SK-N-MC (cell line): Measurements from ENCODE around the gene CHRND.

Experiments used
- EZH2 ChIP-seq: fragments of 200-600 bp; sonication (generic); IDR thresholded peaks from one replicate; pipeline ENCODE4 v1.6.1; 2017; ENCODE audit warnings: antibody characterized with exemption
- POLR2AphosphoS5 ChIP-seq: IDR thresholded peaks from 2 replicates; pipeline ENCODE4 v1.6.1; 2012; ENCODE audit warnings: mild to moderate bottlenecking, low read depth, low read length, borderline replicate concordance

DNA sequence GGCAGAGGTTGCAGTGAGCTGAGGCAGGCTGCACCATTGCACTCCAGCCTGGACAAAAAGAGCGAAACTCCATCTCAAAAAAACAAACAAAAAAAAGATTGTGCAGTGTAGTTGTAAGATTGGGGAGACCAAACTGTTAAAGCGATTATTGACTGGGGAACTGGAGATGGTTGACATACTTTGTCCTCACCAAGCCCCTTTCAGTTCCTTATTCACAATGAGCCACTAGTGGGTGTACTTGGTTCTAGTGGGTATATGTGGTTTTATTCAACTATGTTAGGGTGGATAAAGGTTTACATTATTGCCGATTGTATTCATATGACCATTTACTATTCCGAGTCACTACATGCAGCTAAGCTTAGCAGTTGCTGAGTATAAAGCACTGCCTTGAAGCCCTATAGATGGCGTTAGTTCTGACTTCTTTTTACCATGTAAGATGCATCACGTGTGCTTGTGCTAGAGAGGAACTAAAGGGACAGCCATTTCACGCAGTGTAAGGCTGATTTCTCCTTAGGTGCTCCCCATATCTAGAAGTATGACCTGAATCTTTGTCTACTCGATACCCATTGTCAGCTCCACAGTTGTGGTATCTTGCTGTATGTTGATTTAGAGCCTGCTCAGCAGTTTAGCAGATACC is 36.7 kb downstream of the CHRND start:
- no peak for TF ChIP-seq EZH2
- TF ChIP-seq POLR2AphosphoS5 = no peak
